DMS53 treated with DMSO at 0.1 percent for 48 hours (cell line): Measurements from ENCODE around the gene USP24.

ENCODE experiments used
- DNase-seq: peaks from one replicate; lab custom pipeline; 2025; ENCODE audit not compliant: unreplicated experiment; lab: John Stamatoyannopoulos, UW

The USP24 gene, protein sequence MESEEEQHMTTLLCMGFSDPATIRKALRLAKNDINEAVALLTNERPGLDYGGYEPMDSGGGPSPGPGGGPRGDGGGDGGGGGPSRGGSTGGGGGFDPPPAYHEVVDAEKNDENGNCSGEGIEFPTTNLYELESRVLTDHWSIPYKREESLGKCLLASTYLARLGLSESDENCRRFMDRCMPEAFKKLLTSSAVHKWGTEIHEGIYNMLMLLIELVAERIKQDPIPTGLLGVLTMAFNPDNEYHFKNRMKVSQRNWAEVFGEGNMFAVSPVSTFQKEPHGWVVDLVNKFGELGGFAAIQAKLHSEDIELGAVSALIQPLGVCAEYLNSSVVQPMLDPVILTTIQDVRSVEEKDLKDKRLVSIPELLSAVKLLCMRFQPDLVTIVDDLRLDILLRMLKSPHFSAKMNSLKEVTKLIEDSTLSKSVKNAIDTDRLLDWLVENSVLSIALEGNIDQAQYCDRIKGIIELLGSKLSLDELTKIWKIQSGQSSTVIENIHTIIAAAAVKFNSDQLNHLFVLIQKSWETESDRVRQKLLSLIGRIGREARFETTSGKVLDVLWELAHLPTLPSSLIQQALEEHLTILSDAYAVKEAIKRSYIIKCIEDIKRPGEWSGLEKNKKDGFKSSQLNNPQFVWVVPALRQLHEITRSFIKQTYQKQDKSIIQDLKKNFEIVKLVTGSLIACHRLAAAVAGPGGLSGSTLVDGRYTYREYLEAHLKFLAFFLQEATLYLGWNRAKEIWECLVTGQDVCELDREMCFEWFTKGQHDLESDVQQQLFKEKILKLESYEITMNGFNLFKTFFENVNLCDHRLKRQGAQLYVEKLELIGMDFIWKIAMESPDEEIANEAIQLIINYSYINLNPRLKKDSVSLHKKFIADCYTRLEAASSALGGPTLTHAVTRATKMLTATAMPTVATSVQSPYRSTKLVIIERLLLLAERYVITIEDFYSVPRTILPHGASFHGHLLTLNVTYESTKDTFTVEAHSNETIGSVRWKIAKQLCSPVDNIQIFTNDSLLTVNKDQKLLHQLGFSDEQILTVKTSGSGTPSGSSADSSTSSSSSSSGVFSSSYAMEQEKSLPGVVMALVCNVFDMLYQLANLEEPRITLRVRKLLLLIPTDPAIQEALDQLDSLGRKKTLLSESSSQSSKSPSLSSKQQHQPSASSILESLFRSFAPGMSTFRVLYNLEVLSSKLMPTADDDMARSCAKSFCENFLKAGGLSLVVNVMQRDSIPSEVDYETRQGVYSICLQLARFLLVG (N-terminal part only)

DNA sequence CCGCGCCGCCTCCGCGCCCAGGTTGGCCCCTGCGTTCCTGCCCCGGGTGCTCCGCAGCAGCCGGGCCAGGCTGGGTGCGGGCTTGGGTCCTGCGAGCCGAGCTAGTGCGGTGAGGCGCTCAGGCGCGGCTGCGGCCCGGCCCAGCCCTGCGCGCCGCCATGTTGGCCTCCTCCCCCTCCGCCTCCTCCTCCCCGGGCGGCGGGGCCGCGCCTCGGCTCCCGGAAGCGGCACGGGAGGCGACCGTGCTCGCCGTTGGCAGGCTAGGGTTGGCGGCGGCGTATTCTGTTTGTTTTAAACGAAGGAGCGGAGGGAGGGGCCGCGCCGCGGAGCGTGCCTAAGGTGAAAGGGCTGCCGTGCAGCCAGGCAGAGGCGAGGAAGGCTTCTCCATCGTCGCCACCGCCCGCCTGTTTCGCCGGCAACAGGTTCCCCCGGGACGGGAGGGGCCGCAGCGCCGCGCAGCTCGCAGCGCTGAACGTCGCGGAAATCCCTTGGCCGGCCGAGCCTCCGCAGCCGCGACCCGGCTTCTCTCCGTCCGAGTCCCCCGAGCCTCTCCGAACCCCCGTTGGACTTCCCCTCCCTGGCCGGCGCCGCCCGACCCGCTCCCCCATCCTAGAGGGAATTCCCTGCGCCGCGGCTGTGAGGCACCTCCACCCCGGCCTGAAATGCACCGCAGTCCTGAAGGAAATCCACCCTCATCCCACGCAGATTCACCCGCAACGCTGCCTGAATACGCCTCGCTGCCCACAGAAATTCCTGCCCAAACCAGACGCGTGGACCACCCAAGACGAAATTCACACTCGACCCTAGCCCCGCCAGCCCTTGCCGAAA lies at the start of gene USP24:
USP24 (minus strand) TSS at position 171 of the 828 bp plus-strand sequence. CDS start 251 bp downstream, outside the sequence.
- DNase-seq, result peak; percentile 84

DNA sequence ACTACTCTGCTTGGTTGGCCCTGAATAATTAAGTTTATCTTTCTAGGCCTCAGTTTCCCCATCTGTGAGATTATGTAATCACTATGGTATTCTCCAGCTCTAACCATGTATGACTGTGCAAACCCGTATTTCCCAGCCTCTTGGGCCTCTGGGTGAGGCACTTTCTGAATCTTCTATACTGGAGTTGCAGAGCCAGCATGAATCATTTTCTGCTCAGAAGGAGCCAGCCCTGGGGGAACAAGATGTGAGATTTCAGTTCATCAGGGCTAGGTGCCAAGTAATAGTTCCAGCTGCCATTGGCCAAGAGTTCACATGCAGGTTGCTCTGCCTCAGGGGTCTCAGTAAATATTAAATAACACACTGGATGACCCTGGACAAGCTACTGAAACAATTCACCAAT lies 47.7 kb upstream of the USP24 start:
- no peak for DNase-seq

DNA sequence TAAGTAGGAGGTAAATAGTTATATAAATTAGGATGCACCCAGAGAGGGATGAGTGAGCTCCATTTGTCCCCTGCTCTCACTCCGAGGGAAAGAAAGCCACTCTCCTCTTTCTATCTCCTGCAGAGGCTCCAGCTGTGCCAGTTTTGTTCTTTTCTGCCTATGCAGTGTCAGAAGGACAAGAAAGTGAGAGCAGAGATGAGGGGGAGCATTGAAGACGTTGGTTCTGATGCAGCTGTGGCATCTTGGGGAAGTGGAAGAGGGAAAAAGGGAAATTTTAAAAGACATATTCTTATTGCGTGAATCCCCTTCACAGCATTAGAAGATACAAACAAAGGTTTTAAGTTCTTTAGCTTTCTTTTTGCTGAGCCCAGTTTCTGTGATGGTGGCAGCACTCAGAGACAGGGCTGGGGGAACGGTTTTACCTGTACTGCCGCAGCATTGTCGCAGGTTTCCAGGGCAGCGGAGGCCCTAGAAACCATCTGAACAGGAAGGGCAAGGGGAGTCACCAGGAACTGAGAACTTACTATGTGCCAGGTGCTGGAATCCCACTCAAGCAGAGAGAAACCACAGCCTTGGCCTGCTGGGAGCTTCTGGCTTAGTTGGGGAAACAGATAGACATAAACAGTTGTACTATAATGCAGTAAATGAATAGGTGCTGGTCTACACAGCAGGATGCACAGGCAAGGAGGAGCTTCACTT lies 44.9 kb upstream of the USP24 start:
- no peak for DNase-seq

DNA sequence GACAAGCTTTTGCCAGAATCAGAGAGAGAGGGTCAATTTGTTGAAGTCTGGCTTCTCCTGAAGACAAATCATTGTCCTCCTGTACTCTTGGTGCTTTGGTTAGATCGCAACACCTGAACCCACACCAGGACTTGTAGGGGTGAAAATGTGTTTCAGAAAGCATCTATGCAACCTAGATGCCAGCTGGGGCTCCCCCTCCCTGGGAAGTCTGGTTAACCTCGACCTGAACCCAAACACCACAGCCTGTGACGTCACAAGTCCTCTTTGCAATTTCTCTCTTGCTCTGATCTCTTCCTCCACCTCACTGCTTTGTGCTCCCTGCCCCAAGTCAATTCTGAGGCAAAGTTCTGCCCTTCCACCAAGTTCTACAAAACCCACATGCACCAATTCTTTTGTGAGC lies 42.8 kb upstream of the USP24 start:
- DNase-seq, result no peak

DNA sequence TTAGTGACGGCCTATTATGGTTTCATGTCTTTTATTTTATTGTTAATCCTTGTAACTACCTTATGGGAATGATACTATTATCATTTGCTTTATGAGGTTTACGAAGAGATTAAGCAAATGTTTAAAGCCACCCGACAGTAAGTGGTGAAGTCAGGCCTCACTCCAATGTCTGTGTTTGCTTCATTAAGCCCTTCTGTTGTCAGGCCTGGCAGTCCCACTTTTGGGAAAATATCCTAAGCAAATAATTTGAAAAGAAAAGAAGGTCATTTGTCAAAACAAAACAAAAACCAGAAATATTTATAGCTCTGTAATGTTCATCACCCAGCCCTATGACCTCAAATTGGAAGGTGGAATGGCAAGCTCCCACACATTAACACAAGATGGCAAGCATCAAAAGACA lies 40.7 kb upstream of the USP24 start:
- no peak for DNase-seq

DNA sequence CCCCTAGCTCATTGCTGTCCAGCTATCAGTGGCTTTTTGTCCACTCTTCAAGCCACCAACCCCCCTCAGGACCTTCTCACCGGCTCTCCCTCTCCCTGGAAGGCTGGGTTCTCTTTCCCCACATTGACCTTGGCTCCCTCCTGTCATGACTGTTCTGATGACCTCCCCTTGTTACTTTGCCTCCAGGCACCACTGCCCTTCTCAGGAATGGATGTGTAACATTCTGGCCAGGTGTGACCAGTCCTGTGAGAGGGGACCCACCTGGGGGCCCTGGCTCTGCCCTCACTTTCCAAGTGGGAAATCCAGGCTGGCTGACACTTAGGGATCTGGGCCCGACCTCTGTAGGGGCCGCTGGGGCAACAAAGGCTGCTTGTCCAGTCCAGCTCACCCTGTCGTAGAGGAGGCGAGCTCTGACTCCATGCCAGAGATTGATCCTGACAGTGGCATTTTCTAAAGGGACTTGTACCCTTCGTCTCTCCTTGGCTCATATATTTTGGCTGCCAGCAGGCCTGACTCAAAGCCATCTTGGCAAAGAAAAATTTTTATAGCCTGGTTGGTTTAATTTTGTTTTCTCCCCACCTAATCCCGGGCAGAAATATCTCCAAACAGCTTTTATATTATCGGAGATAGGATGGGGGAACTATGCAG lies 37.9 kb upstream of the USP24 start:
- no peak for DNase-seq

DNA sequence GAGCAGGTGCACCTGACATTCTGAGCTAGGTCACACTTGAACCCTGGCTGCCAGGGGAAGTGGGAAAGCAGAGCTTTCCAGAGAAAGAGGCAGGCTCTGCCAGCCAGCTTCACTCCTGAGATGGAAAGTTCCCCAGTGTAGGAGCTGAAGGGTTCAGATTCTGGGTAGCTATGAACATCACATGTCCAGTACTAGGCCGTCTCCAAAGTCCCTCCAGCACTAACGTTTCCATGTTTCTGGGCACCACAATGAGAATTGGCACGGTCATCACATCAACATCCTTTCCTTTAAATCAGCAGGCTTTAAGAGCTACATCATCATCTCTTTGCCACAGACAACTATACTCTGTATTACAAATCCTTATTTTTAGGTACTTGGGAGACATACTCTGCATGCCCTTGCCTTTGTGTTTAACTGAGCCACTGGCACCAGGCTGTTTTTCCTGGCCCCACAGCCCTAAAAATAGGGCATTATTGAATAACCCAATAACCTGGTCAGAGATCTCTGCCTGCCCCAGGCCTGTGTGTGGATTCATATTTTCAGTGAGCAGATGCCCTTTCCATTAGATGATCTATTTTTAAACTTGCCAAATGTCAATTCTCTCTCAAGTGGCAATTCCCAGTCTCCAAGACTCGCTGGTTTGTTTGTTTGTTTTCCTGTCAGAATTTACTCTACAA lies 35.4 kb upstream of the USP24 start:
- DNase-seq, result no peak

DNA sequence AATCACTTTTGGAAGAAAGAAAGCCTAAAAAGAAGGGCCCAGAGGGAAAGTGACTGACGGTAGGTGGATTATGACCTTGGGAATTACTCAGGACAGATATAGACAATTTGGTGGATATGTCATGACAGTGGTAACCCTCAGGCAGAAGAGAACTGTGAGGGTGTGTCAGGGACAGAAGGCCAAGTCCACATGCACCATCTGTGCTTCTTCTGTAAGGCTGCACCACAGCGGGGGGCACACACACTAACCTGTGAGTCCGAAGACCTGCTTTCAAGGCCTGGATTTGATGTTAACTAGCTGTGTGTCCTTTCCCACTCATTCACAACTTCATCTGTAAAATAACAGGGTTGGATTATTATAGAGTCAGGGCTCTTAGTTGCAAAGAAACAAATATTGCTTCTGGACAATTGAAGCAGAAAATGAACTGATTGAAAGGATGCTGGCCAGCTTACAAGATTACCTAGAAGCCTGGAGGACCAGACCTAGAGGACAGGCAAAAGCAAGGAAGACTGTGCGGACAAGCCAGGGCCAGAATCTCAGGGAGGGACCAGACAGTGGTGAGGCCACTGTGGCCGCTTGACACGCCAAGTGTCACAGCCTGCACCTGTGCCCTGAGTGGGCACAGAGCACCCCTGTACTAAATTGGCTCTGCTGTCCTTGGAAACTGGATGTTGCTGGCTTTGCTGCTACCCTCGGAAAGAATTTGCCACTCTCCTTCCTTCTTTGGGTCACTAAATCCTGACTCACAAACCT lies 34.7 kb upstream of the USP24 start:
- no peak for DNase-seq

DNA sequence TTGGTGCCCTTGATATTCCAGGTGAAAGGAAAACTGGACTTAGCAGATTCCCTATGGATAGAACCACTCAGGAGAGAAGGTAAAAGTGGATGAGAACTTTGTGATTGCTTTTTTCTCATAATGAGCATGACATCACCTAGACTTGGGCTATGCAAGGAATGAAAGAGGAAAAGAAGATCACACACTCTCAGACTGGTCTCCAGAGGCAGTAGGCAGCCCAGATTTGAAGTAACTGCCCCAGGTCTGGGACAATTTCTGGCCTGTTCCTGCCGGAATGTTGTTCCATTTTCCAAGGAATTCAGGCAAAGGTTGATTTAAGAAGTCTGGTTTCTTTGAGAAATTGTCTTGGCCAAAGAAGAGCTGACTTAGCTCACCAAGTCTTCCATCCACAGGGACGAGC lies 31.7 kb upstream of the USP24 start:
- DNase-seq, result no peak

DNA sequence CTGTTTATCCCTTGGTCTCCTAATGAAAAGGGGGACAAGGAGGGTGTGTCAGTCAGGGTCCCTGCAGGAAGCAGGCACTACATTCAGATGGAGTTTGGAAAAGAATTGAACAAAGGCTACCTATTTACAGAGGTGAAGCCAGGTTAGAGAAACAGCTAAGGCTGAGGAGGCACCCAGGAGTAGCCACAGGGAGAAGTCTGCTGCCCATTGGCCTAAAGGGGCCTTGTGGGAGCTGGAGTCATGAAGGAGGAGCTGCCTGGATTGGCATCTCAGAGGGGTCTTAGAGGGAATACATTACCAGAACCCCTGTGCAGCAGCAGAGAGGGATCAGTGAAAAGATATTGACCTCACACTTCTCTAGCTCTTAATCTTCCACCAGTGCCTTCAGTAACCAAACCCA lies 31.2 kb upstream of the USP24 start:
- DNase-seq, result no peak

DNA sequence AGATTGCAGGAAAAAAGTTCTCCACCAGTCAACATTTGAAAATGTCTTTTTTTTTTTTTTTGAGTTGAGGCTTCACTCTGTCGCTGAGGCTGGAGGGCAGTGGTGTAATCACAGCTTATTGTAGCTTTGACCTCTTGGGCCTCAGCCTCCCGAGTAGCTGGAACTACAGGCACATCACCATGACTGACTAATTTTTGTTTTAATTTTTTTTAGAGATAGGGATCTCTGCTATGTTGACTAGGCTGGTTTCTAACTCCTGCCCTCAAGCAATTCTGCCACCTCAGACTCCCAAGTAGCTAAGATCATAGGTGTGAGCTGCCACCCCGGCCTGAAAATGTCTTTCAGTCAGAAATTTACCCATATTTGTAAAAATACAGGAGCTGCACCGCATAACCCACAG lies 30.6 kb upstream of the USP24 start:
- DNase-seq, result no peak

DNA sequence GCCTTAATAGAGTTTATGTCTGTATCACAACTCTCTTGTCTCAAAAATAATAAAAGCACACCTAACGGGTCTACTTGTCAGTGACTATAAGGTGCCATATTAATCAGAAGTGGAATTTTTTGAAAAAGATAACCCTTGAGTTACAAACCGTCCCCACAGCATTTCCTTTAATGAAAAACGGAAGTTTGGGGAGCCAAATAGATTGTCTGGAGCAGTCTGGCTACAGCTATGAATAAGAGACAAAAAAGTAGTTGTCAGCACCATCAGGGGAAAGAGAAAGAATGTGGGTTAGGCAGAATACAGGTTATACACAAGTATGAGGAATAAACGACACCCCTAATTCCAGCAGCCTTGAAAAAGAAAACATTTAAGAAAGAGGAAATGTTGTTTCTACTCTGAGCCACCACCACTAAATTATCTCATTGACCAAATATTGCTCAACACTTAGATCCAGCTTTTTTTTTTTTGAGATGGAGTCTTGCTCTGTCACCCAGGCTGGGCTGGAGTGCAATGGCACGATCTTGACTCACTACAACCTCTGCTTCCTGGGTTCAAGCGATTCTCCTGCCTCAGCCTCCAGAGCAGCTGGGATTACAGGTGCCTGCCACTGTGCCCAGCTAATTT lies 29.4 kb upstream of the USP24 start:
- no peak for DNase-seq

DNA sequence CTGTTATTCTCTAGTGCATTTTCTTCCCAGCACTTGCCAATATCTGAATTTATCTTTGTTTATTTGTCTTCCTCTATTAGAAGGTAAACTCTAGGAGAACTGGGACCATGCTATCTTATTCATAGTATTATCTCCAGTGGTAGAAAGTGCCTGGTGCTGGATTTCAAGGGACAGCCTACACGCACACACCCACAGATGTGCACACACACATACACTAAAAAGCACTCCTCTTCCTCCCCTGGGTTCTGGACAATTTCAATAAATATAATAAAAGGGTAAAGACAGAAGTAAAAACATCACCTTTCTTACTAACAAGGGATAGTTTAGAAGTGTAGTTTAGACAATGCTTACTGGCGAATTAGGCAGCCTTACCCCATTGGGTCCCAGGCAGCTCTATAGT lies 28.5 kb upstream of the USP24 start:
- DNase-seq, result no peak

DNA sequence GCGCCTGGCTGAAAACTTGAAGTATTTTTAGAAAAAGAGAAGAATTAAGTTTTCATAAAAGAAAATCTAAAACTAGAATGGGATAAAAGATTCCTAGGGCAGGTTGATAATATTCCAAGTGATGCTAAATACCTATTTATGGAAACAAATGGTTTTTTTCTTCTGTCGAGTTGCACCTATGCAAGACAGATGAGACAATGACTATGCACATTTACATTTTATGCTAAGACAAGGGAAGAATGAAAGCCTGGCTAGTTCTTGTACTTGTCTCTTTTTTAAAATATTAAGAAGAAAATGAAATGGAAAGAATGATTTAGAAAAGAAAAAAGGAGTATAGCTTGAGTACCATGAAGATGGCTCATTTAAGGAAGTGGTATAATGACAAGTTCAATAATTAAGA lies 24.4 kb upstream of the USP24 start:
- no peak for DNase-seq

DNA sequence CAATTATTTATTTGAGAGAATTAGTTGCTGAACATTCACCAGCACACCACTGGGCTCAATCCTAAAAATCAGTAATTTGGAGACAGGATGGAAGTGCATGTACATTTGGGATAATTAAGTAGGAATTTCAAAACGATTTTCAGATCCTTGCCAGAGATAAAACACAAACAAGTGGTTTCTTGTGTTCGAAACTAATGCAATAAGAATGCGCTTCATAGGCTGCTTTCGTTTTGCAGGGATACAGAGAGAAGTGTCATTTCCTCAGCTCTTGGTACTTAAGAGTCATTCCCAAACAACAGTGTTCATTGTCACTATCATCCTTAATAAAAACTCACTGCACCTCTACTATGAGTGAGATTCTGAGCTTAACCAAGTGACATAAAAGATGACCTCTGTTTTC lies 20.6 kb upstream of the USP24 start:
- no peak for DNase-seq

DNA sequence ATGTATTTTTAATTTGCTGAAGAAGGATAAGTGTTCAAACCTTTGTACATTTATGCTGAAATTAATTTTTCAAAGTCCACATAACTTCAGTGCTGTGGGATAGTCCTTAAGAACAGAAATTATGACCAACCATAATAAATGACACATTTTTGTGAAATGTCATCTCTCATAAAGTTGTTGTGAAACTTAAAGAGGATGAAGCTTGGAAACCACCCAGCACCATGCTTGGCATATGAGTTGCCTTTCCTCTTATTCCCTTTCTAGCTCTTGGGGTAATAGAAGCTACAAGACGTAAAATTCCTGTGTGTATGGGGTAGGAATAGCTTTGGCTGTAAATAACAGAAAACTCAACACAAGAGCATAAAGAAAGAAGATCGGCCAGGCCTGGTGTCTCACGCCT lies 18.9 kb upstream of the USP24 start:
- no peak for DNase-seq

DNA sequence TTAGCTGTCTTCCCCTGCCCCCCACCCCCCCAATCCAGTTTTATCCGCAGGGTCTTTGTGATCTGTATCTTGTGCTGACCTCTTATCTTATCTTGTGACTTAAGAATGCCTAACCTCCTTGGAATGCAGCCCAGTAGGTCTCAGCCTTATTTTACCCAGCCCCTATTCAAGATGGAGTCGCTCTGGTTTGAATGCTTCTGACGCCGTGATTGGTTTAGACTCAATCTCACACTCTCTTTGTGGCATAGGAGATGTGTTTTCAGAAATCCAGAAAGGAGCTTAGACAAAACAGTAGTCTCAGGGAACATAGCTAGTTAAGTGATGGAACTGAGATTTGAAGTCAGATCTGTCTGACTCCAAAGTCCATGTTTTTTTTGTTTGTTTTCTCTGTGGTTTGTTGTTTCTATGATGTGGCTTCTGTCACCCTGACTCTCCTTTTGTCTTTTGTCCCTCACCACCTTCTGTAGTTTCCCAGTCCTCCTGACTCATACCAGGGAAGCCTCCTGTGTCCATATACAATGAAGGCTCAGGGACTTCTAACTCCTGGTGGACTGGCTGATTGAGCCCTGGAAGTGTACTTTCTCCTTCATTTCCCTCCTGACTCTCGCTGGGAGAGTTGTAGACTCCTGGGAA lies 18.1 kb upstream of the USP24 start:
- peak; percentile 51 for DNase-seq
